Activated CD4-positive, alpha-beta memory T cell treated with anti-CD3 and anti-CD28 coated beads for 36 hours (primary cell): ENCODE measurements around the gene CEP295NL. TPM values are rescaled to one million over a fixed set of nuclear protein-coding genes. Genes with fewer than 3 reads are reported as not detected.
"Not testable (repeated sequence)": the region's sequence is repeated elsewhere in the genome, so short reads cannot be mapped to it uniquely, and the experiment has no call there.

ENCODE experiments used
- CTCF ChIA-PET: fragments of 350-600 bp; sonication (Branson Sonifier 250); formaldehyde crosslinking; loops from one replicate; lab custom pipeline; 2021; ENCODE audit warnings: antibody characterized with exemption, inconsistent platforms; lab: Charles Lee
- POLR2A ChIA-PET: fragments of 350-600 bp; sonication (Branson Sonifier 250); formaldehyde crosslinking; loops from one replicate; lab custom pipeline; 2021; ENCODE audit warnings: antibody characterized with exemption; lab: Charles Lee
- DNase-seq: peaks from one replicate; pipeline ENCODE4 v3.0.0-alpha.2; 2020
- H3K27ac Mint-ChIP-seq: one replicate; pipeline ENCODE4 v1.8.0; 2021; ENCODE audit warnings: mixed read lengths
- H3K27me3 Mint-ChIP-seq: one replicate; pipeline ENCODE4 v1.8.0; 2021; ENCODE audit warnings: mixed read lengths
- H3K36me3 Mint-ChIP-seq: one replicate; pipeline ENCODE4 v1.8.0; 2021; ENCODE audit warnings: mixed read lengths
- H3K4me1 Mint-ChIP-seq: one replicate; pipeline ENCODE4 v1.8.0; 2021; ENCODE audit warnings: low read depth, mixed read lengths
- H3K4me3 Mint-ChIP-seq: one replicate; pipeline ENCODE4 v1.8.0; 2021; ENCODE audit warnings: mild to moderate bottlenecking, mixed read lengths
- H3K9me3 Mint-ChIP-seq: one replicate; pipeline ENCODE4 v1.8.0; 2021; ENCODE audit warnings: mixed read lengths
- intact Hi-C: fragments of 100-400 bp; cut with micrococcal nuclease; formaldehyde crosslinking; loops from one replicate; pipeline ENCODE4 v1.15.1; 2023
- total RNA-seq, 2 experiments: library from RNA; stranded (reverse); gene quantifications; one replicate each; pipeline ENCODE4 v1.2.3, GENCODE V29; 2021

CEP295NL gene, protein sequence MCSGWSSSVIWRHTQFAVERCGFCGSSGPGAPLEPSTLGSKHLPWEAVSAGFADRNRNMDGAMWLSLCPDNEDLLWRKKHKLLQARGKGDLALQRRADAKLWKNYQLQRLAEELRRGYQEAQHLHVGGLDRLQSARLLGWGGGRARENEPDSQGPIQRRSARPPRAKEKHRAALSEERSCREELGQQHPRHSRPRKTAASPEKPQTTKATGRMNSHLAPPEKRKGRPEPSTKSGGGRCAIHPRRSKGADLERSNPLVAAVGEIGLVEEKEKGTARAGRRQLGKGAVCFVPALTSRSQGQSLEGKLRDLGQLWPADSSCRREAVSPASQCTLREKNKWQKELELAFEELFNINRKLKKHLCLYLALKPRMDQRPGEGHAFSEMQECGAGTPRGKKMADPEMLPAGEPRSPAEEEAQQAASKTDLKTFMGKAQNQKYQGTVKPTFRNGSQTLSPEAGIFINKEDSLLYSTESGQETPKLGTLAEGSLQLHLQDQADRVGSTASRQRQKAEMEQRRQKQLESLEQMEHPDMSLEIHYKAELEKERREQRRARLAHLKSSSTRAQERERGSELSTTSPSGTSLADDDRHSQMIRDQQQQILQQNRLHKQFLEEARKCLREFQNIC
- not detected for total RNA-seq

DNA sequence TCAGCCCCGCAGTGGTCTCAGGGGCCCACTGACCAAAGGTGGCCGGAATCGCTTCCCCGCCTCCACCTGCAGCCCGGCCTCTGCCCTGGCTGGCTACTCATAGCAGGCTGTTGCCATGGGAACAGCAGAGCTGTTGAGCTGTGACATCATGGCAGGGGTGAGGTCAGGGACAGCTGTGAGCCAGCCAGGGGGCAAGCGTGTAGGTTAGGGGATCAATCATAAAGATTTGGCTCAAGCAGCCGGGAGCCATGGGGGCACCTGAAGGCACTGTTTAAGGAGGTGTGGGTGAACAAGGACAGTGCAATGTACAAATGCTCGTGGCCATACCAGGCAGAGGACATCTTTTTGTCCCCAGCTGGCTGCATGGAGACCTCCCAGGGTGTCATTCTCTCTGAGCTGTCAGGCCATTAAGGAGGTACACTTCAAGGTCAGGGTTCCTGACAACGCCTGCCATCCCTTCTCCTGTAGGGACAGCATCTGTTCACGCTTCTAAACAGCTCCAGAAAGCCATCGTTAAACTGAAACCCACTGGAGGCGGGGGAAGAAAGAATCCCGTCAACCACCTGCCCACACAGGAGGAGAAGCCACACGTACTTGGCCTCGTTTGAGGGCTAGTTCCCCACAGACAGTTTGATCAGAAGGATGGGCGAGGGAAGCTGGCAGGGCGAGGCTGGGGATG, at the start of gene CEP295NL:
Gene CEP295NL, minus strand, starts transcription at position 101 of the 679 bp plus-strand sequence. CDS start 1,373 bp downstream, outside the sequence.
- intact Hi-C loops: no loop called here
- no peak within 1 kb of the TSS for H3K4me3 Mint-ChIP-seq
- POLR2A ChIA-PET: no interaction called here

DNA sequence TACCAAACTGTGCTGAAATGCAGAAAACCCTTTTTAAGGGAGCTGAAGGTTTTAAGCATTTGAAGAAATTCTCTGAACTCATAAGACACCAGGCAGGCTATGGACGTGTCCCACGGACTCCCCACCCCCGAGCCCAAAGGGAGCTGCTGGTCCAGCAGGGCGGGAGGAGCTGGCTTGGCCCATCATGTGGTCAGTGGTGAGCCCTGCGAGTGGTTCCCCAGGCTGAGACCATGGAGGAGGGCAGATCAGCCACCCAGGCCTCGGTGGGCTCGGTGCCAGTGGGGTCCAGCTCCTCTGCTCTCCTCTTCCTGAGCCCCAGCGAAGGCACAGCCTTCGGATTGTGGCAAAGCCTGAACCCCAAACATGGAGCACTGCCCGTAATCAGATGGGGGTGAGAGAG, 49.7 kb upstream of the CEP295NL start:
- H3K27ac Mint-ChIP-seq: no peak overlapping the region
- peaks cover 1% of the 10 kb centered on the region for H3K36me3 Mint-ChIP-seq
- ChIA-PET POLR2A (no interaction called here), CTCF (interaction anchor here (0.8 kb wide), 1 partner anchor 1851 kb away, joined by 3 read pairs; no protein-coding TSS in a partner anchor)
- no peak overlapping the region for H3K4me3 Mint-ChIP-seq
- peaks cover 2% of the 10 kb centered on the region for H3K4me1 Mint-ChIP-seq
- peaks cover 8% of the 10 kb centered on the region for H3K27me3 Mint-ChIP-seq
- intact Hi-C loops: no loop called here
- no peak for DNase-seq
- peaks cover 22% of the 10 kb centered on the region for H3K9me3 Mint-ChIP-seq

More for the DNA sequence above, at the start of gene CEP295NL:
- Mint-ChIP-seq H3K9me3 (no peaks in the 10 kb centered on the region), H3K27me3 (no peaks in the 10 kb centered on the region), H3K27ac (peak within 1 kb of the TSS; percentile 48), H3K4me1 (peaks cover 12% of the 10 kb centered on the region), H3K36me3 (no peaks in the 10 kb centered on the region)
- CTCF ChIA-PET: interaction anchor here (1.1 to 2.3 kb wide), 2 partner anchors 13 to 37 kb away, joined by 3 to 15 read pairs; no protein-coding TSS in a partner anchor
- peak; percentile 66 for DNase-seq

- Mint-ChIP-seq H3K27me3 (peaks cover 8% of the 10 kb centered on the region), H3K4me1 (peaks cover 2% of the 10 kb centered on the region), H3K36me3 (peaks cover 1% of the 10 kb centered on the region), H3K4me3 (no peak overlapping the region), H3K27ac (no peak overlapping the region), H3K9me3 (peaks cover 22% of the 10 kb centered on the region)
- intact Hi-C loops: no loop called here
- CTCF ChIA-PET: no interaction called here
- no peak for DNase-seq
- POLR2A ChIA-PET: no interaction called here
Measured at GRCh38 chr17:78951967-78952551, 49.1 kb upstream of the CEP295NL start.

DNA sequence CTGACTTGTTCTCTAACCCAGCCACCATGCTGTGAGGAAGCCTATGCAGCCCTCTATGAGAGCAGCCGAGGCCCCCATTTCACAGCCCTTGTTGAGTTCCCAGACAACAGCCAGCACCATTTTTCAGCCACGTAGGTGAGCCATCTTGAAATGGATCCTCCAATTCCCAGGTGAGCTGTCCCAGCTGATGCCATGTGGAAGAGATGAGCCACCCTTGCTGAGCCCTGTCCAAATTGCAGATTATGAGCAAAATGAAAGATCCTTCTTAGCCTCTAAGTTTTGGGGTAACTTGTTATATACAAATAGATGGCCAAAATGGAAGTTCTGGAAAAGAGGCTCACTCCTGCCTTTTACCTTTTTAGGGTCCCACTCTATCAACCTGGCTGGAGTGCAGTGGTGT, 47.9 kb upstream of the CEP295NL start:
- POLR2A ChIA-PET: no interaction called here
- Mint-ChIP-seq H3K4me3 (no peak overlapping the region), H3K27ac (no peak overlapping the region), H3K9me3 (peaks cover 22% of the 10 kb centered on the region), H3K4me1 (peaks cover 2% of the 10 kb centered on the region), H3K27me3 (peaks cover 7% of the 10 kb centered on the region), H3K36me3 (peaks cover 1% of the 10 kb centered on the region)
- CTCF ChIA-PET: interaction anchor here (1.3 kb wide), 1 partner anchor 85 kb away, joined by 3 read pairs; no protein-coding TSS in a partner anchor
- no peak for DNase-seq
- intact Hi-C loops: no loop called here

DNA sequence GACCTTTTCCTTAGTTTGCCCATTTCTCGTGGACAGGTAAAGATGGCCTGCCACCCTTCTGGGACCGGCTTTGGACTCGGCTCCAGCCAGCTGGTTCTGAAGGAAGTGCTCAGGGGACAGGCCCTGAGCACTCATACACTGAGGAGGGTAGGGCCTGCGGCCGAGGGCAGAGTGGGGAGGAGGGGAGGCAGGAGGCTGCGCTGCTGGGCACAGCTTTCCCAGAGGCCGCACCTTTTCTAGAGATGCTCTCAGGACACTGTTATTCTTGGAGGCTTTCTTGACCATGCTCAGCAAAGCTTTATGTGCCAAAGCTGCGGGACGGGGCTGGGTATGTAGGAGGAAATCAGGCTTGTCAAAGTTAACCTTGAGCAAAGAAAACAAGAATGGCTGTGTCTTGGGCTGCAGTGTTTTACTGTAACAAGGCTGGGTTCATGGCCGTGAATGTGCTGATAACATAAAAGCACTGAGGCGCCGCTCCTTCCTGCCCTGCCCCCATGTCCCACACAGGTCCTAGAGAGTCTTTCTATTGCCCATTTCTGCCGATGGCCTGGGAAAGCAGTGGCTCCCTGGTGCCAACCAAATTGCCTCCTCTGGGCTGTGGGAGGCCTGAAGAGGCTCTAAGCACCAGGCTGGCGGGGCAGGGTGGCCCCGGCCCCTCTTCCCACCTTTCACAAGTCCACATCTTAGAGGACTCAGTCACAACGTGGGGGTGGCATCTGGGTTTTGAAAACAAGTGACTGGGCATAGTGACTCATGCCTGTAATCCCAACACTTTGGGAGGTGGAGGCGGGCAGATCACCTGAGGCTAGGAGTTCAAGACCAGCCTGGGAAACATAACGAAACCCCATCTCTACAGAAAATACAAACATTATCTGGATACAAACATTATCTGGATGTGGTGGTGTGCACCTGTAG, 44.5 kb upstream of the CEP295NL start:
- POLR2A ChIA-PET: no interaction called here

DNA sequence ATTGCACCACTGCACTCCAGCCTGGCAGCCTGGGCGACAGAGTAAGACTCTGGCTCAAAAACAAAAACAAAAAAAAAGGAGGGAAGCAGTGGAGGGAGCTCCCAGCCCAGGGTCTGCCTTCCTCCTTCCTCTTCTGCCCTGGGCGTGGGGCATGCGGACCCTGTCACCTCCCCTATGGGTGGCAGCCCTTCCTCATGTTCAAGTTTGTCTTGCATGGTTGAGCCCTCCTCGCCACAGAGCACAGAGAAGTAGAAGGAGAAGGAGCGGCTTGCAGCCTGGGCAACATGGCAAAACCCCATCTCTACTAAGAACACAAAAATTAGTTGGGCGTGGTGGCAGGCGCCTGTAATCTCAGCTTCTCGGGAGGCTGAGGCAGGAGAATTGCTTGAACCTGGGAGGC, 43.6 kb upstream of the CEP295NL start:
- peaks cover 4% of the 10 kb centered on the region for H3K27me3 Mint-ChIP-seq
- intact Hi-C loops: no loop called here
- no peak for DNase-seq
- no peaks in the 10 kb centered on the region for H3K4me1 Mint-ChIP-seq
- H3K9me3 Mint-ChIP-seq: peaks cover 22% of the 10 kb centered on the region
- CTCF ChIA-PET: no interaction called here
- no peak overlapping the region for H3K27ac Mint-ChIP-seq
- POLR2A ChIA-PET: no interaction called here
- H3K36me3 Mint-ChIP-seq: peaks cover 1% of the 10 kb centered on the region
- no peak overlapping the region for H3K4me3 Mint-ChIP-seq

More for the DNA sequence above, 44.5 kb upstream of the CEP295NL start:
- Mint-ChIP-seq H3K27me3 (peaks cover 4% of the 10 kb centered on the region), H3K36me3 (peaks cover 1% of the 10 kb centered on the region), H3K27ac (no peak overlapping the region), H3K4me1 (no peaks in the 10 kb centered on the region), H3K9me3 (peaks cover 22% of the 10 kb centered on the region), H3K4me3 (no peak overlapping the region)
- intact Hi-C loops: no loop called here
- DNase-seq: no peak
- CTCF ChIA-PET: no interaction called here

- H3K27ac Mint-ChIP-seq: no peak overlapping the region
- H3K36me3 Mint-ChIP-seq: peaks cover 1% of the 10 kb centered on the region
- H3K27me3 Mint-ChIP-seq: peaks cover 4% of the 10 kb centered on the region
- intact Hi-C loops: no loop called here
- no peak for DNase-seq
- no peaks in the 10 kb centered on the region for H3K4me1 Mint-ChIP-seq
- ChIA-PET CTCF (no interaction called here), POLR2A (no interaction called here)
- no peak overlapping the region for H3K4me3 Mint-ChIP-seq
- H3K9me3 Mint-ChIP-seq: peaks cover 17% of the 10 kb centered on the region
Measured at GRCh38 chr17:78946131-78946530, 43.1 kb upstream of the CEP295NL start.

- POLR2A ChIA-PET, H3K36me3 Mint-ChIP-seq, intact Hi-C loops, CTCF ChIA-PET, H3K4me3 Mint-ChIP-seq, H3K4me1 Mint-ChIP-seq, DNase-seq, H3K27me3 Mint-ChIP-seq, H3K27ac Mint-ChIP-seq: not testable (repeated sequence)
- peaks cover 10% of the 10 kb centered on the region for H3K9me3 Mint-ChIP-seq
Measured at GRCh38 chr17:78945455-78945854, 42.5 kb upstream of the CEP295NL start.

DNA sequence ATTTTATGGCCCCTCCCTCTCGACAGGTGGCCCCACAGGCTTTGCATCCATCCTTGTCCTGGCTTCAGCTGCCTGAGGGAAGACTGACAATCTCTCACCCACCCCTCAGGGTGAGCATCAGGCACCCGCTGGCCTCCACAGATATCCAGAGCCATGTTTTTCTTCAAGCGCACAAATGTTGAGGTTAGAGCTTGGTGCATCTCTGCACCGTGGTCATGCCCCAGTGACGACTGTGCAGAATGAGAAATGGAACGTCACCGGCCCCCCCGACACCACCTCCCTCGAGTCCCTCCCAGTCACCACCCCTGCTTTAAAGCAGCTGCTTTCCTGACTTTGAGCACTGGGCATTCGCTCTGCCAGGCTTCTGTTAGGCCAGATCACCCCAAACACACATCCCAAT, 42.0 kb upstream of the CEP295NL start:
- DNase-seq: no peak
- ChIA-PET POLR2A (no interaction called here), CTCF (no interaction called here)
- H3K27ac Mint-ChIP-seq: no peak overlapping the region
- H3K4me1 Mint-ChIP-seq: no peaks in the 10 kb centered on the region
- peaks cover 6% of the 10 kb centered on the region for H3K9me3 Mint-ChIP-seq
- H3K27me3 Mint-ChIP-seq: peaks cover 3% of the 10 kb centered on the region
- H3K36me3 Mint-ChIP-seq: no peaks in the 10 kb centered on the region
- intact Hi-C loops: no loop called here
- no peak overlapping the region for H3K4me3 Mint-ChIP-seq

DNA sequence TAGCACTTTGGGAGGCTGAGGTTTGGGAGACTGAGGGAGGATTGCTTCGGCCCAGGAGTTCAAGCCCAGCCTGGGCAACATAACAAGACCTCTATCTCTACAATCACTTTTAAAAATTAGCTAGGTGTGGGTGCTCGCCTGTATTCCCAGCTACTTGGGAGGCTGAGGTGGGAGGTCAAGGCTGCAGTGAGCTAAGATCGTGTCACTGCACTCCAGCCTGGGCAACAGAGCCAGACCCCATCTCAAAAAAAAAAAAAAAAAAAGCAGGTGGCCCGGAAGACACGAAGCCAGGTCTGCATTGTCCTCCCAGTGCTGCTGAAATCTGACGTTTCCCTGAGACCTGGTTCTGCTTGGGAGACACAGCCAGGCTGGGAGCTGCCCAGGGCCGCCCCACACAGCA, 41.0 kb upstream of the CEP295NL start:
- Mint-ChIP-seq H3K27ac (no peak overlapping the region), H3K27me3 (peaks cover 3% of the 10 kb centered on the region), H3K4me3 (no peak overlapping the region), H3K9me3 (no peaks in the 10 kb centered on the region), H3K36me3 (no peaks in the 10 kb centered on the region), H3K4me1 (no peaks in the 10 kb centered on the region)
- ChIA-PET POLR2A (no interaction called here), CTCF (no interaction called here)
- DNase-seq: no peak
- intact Hi-C loops: no loop called here

DNA sequence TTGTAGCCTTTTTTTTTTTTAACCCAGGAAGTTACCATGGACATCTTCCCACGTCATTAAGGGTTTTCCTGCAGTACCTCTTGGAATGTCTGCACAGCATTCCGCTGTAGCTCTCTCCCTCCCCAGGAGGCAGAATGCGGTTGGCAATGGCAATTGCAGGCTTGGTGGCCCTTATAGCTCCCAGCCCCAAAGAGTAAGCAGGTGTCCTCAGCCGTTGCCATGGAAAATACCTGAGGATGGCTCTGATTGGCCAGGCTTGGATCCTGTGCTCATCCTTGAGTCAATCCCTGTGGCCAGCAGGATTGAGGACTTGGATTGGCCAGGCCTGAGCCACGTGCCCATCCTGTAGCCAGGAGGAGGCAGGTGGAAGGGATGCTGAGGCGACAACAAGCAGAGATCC, 37.7 kb upstream of the CEP295NL start:
- Mint-ChIP-seq H3K4me1 (no peaks in the 10 kb centered on the region), H3K36me3 (no peaks in the 10 kb centered on the region), H3K4me3 (no peak overlapping the region), H3K27me3 (peaks cover 2% of the 10 kb centered on the region), H3K27ac (no peak overlapping the region), H3K9me3 (no peaks in the 10 kb centered on the region)
- CTCF ChIA-PET: interaction anchor here (2.4 kb wide), 1 partner anchor 30 kb away, joined by 11 read pairs; no protein-coding TSS in a partner anchor
- intact Hi-C loops: no loop called here
- POLR2A ChIA-PET: no interaction called here
- no peak for DNase-seq
